ENCODE measurements around the gene DNM1.

The DNM1 gene

GRCh38 chr9:128280084-128280622 is 77.0 kb downstream of the DNM1 start:
- H3K36me3 ChIP-seq (ENCODE audit: insufficient read depth, low read length), result no peaks in the 10 kb centered on the region
- H3F3A ChIP-seq (ENCODE audit: insufficient read depth, low read length), result no peaks in the 10 kb centered on the region
- no peaks in the 10 kb centered on the region for H4K20me1 ChIP-seq (ENCODE audit: insufficient read depth, low read length)
- H3K4me3 ChIP-seq (ENCODE audit: low read depth, low read length, poor library complexity, severe bottlenecking), result no peak overlapping the region
- H3K4me1 ChIP-seq (ENCODE audit: insufficient read depth, low read length, severe bottlenecking), result peaks cover 13% of the 10 kb centered on the region
- no peaks in the 10 kb centered on the region for H3K79me2 ChIP-seq (ENCODE audit: insufficient read depth, low read length)
- TF ChIP-seq, protein P1, sequence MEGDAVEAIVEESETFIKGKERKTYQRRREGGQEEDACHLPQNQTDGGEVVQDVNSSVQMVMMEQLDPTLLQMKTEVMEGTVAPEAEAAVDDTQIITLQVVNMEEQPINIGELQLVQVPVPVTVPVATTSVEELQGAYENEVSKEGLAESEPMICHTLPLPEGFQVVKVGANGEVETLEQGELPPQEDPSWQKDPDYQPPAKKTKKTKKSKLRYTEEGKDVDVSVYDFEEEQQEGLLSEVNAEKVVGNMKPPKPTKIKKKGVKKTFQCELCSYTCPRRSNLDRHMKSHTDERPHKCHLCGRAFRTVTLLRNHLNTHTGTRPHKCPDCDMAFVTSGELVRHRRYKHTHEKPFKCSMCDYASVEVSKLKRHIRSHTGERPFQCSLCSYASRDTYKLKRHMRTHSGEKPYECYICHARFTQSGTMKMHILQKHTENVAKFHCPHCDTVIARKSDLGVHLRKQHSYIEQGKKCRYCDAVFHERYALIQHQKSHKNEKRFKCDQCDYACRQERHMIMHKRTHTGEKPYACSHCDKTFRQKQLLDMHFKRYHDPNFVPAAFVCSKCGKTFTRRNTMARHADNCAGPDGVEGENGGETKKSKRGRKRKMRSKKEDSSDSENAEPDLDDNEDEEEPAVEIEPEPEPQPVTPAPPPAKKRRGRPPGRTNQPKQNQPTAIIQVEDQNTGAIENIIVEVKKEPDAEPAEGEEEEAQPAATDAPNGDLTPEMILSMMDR (IDR thresholded peaks at IDR 0.05; ENCODE audit: low read length), result no peak
- no peak for TF ChIP-seq EZH2 (IDR thresholded peaks at IDR 0.05; ENCODE audit: borderline replicate concordance, low read length)
- no peak overlapping the region for H3K9ac ChIP-seq (ENCODE audit: low read length)
- H3K9me3 ChIP-seq (ENCODE audit: low read length), result no peaks in the 10 kb centered on the region
- no peaks in the 10 kb centered on the region for H3K9me2 ChIP-seq (ENCODE audit: low read depth, low read length)
- no peak overlapping the region for H2AFZ ChIP-seq (ENCODE audit: low read length)
- H3K4me2 ChIP-seq (ENCODE audit: low read length), result no peak overlapping the region
- H3K27ac ChIP-seq (ENCODE audit: low read depth, low read length, poor library complexity, severe bottlenecking), result no peak overlapping the region
- H3K27me3 ChIP-seq (ENCODE audit: insufficient read depth, low read length), result no peaks in the 10 kb centered on the region

GRCh38 chr9:128282500-128282899 is 79.3 kb downstream of the DNM1 start:
- H3K27ac ChIP-seq (ENCODE audit: low read depth, low read length, poor library complexity, severe bottlenecking), result no peak overlapping the region

GRCh38 chr9:128285033-128285784 is 82.0 kb downstream of the DNM1 start:
- H3K4me2 ChIP-seq (ENCODE audit: low read length), result no peak overlapping the region
- H3K27me3 ChIP-seq (ENCODE audit: insufficient read depth, low read length), result no peaks in the 10 kb centered on the region
- H3K36me3 ChIP-seq (ENCODE audit: insufficient read depth, low read length), result peaks cover 7% of the 10 kb centered on the region; the same call in 1 of the 2 replicates
- no peaks in the 10 kb centered on the region for H3F3A ChIP-seq (ENCODE audit: insufficient read depth, low read length)
- H3K9ac ChIP-seq (ENCODE audit: low read length), result no peak overlapping the region
- H3K9me3 ChIP-seq (ENCODE audit: low read length), result no peaks in the 10 kb centered on the region
- H3K4me3 ChIP-seq (ENCODE audit: low read depth, low read length, poor library complexity, severe bottlenecking), result no peak overlapping the region
- H3K27ac ChIP-seq (ENCODE audit: low read depth, low read length, poor library complexity, severe bottlenecking), result no peak overlapping the region
- no peaks in the 10 kb centered on the region for H3K4me1 ChIP-seq (ENCODE audit: insufficient read depth, low read length, severe bottlenecking)
- H4K20me1 ChIP-seq (ENCODE audit: insufficient read depth, low read length), result no peaks in the 10 kb centered on the region
- no peaks in the 10 kb centered on the region for H3K79me2 ChIP-seq (ENCODE audit: insufficient read depth, low read length)
- TF ChIP-seq, protein P1 (IDR thresholded peaks at IDR 0.05; ENCODE audit: low read length), result no peak
- no peak for TF ChIP-seq EZH2 (IDR thresholded peaks at IDR 0.05; ENCODE audit: borderline replicate concordance, low read length)
- H2AFZ ChIP-seq (ENCODE audit: low read length), result no peak overlapping the region
- H3K9me2 ChIP-seq (ENCODE audit: low read depth, low read length), result no peaks in the 10 kb centered on the region

More at GRCh38 chr9:128282500-128282899, 79.3 kb downstream of the DNM1 start:
- no peak for TF ChIP-seq EZH2 (IDR thresholded peaks at IDR 0.05; ENCODE audit: borderline replicate concordance, low read length)
- Histone ChIP-seq H3K9ac (ENCODE audit: low read length) (no peak overlapping the region), H3K4me1 (ENCODE audit: insufficient read depth, low read length, severe bottlenecking) (peaks cover 2% of the 10 kb centered on the region), H3K79me2 (ENCODE audit: insufficient read depth, low read length) (no peaks in the 10 kb centered on the region), H3K9me2 (ENCODE audit: low read depth, low read length) (no peaks in the 10 kb centered on the region), H3K27me3 (ENCODE audit: insufficient read depth, low read length) (no peaks in the 10 kb centered on the region), H3K4me2 (ENCODE audit: low read length) (no peak overlapping the region), H3F3A (ENCODE audit: insufficient read depth, low read length) (no peaks in the 10 kb centered on the region), H3K36me3 (ENCODE audit: insufficient read depth, low read length) (peaks cover 7% of the 10 kb centered on the region; the same call in 1 of the 2 replicates), H3K4me3 (ENCODE audit: low read depth, low read length, poor library complexity, severe bottlenecking) (no peak overlapping the region), H3K9me3 (ENCODE audit: low read length) (no peaks in the 10 kb centered on the region), H2AFZ (ENCODE audit: low read length) (no peak overlapping the region), H4K20me1 (ENCODE audit: insufficient read depth, low read length) (no peaks in the 10 kb centered on the region)

Data from OCI-LY1 (cell line).